Measurements from ENCODE around the gene UBXN6. TPM values are rescaled to one million over a fixed set of nuclear protein-coding genes. Genes with fewer than 3 reads are reported as not detected.

Gene UBXN6
- total RNA-seq, 1 donor from 2014 or later, result 47.9 TPM

DNA sequence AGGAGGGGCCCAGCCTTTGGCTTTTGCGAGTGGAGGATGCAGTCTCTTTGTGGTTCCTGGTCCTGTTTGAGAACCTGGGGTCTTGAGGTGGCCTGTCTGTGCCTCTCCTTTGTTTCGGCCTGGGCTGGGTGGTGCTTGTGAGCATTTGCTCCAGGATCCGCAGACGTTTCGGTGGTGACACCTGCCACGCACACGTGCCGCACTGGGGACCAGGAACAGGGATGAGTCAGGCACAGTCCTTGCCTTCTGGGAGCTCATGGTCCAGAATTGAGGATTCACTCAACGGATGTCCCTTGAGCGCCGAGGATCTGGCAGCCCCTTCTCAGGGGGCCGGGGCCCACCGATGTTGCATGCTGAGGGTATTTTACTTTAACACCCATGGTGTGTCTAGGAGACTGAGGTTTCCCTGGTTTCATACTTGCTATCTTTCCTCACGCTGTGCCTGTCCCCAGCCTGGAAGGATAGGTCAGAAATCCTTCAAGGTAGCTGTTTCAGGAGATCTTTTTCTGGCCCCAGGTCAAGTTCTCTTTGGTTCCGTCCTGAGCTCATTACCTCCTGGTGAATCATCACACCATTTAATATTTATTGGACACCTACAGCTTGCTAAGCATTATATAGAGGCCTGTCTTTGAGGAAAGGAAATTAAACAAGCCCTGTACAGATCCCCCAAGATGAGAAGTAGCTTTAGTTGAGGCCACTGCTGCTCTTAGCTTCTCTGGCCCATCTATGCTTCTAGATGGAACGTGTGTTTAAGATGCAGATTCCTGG lies 19.6 kb upstream of the UBXN6 start:
- H3K4me1 Mint-ChIP-seq (ENCODE audit: low read depth, unreplicated experiment), result peaks cover 6% of the 10 kb centered on the region
- peak overlapping the region; percentile 49 for H3K4me3 Mint-ChIP-seq (ENCODE audit: unreplicated experiment)
- peaks cover 4% of the 10 kb centered on the region for H3K9me3 Mint-ChIP-seq (ENCODE audit: unreplicated experiment)
- no peaks in the 10 kb centered on the region for H3K36me3 Mint-ChIP-seq (ENCODE audit: unreplicated experiment)
- TF ChIP-seq, protein P1, sequence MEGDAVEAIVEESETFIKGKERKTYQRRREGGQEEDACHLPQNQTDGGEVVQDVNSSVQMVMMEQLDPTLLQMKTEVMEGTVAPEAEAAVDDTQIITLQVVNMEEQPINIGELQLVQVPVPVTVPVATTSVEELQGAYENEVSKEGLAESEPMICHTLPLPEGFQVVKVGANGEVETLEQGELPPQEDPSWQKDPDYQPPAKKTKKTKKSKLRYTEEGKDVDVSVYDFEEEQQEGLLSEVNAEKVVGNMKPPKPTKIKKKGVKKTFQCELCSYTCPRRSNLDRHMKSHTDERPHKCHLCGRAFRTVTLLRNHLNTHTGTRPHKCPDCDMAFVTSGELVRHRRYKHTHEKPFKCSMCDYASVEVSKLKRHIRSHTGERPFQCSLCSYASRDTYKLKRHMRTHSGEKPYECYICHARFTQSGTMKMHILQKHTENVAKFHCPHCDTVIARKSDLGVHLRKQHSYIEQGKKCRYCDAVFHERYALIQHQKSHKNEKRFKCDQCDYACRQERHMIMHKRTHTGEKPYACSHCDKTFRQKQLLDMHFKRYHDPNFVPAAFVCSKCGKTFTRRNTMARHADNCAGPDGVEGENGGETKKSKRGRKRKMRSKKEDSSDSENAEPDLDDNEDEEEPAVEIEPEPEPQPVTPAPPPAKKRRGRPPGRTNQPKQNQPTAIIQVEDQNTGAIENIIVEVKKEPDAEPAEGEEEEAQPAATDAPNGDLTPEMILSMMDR (IDR thresholded peaks at IDR 0.05; ENCODE audit: partially characterized antibody, unreplicated experiment), result no peak
- peak overlapping the region; percentile 76 for H3K27ac Mint-ChIP-seq (ENCODE audit: unreplicated experiment)
- H3K27me3 Mint-ChIP-seq (ENCODE audit: unreplicated experiment), result peaks cover 5% of the 10 kb centered on the region
- no peak for DNase-seq

DNA sequence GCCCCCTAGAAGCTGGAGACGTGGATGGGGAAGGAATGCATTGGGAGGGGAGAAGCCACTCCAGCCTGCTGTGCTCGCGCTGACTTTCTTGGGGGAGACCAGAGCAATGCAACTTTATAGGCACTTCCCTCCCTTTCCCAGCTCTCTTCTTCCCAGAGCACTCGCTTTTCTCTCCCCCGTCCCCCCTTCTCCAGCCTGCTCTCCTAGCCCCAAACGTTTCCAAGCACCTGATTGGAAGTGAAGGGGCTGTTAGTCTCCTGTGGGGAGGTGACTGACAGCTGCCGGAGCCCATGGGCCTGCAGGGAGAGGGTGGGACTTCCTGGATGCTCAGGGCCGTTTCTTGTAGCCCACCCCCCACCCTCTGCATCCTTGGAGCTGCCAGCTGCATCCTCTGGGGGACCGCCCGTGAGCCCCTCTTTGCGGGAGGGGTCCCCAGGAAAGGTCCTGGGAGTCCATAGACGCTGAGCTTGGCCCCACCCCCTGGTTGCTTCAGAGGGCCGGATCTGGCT lies 17.0 kb upstream of the UBXN6 start:
- peak; percentile 80 for DNase-seq
- peaks cover 5% of the 10 kb centered on the region for H3K27me3 Mint-ChIP-seq (ENCODE audit: unreplicated experiment)
- no peaks in the 10 kb centered on the region for H3K36me3 Mint-ChIP-seq (ENCODE audit: unreplicated experiment)
- peaks cover 6% of the 10 kb centered on the region for H3K9me3 Mint-ChIP-seq (ENCODE audit: unreplicated experiment)
- TF ChIP-seq, protein P1 (IDR thresholded peaks at IDR 0.05; ENCODE audit: partially characterized antibody, unreplicated experiment), result no peak
- peak overlapping the region; percentile 59 for H3K27ac Mint-ChIP-seq (ENCODE audit: unreplicated experiment)
- H3K4me3 Mint-ChIP-seq (ENCODE audit: unreplicated experiment), result peak overlapping the region; percentile 94
- H3K4me1 Mint-ChIP-seq (ENCODE audit: low read depth, unreplicated experiment), result peaks cover 6% of the 10 kb centered on the region

DNA sequence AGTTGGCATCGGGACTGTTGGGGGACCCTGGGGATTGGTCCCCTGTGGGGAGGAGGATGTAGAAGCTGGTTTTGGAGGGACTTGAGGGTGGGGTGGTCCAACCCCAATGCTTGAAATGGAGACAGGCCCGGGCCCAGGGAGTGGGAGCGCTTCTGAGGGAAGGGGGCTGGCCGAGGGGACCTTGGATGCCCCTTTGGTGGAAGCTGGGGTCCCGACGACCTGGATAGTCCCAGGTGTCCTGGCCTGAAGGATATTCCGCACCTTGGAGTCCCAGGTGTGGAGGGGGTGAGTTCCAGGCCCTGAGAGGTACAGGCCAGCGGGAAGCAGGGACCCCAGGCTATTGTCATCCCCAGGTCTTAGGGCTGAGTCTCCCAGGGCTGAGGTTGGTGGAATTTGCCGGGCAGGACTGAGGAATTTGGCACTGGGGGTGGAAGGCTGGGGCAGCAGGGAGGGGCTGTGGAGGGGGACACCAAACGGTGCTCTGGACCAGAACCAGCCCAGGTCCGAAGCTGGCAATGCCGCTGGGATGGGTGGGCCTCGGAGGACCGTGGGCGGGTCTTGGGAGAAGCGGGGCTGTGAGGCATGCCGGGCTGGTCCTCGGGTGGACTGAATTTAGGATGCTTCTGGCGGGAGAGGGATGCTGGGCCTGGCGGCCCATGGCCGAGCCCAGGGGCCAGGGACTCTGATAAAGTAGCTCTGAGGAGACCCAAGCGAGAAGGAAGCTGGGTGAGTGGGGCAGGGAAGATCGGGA lies 16.3 kb upstream of the UBXN6 start:
- Mint-ChIP-seq H3K36me3 (ENCODE audit: unreplicated experiment) (no peaks in the 10 kb centered on the region), H3K27ac (ENCODE audit: unreplicated experiment) (peak overlapping the region; percentile 59), H3K27me3 (ENCODE audit: unreplicated experiment) (peaks cover 5% of the 10 kb centered on the region), H3K4me3 (ENCODE audit: unreplicated experiment) (peak overlapping the region; percentile 94), H3K9me3 (ENCODE audit: unreplicated experiment) (peaks cover 6% of the 10 kb centered on the region), H3K4me1 (ENCODE audit: low read depth, unreplicated experiment) (peaks cover 6% of the 10 kb centered on the region)
- TF ChIP-seq, protein P1 (IDR thresholded peaks at IDR 0.05; ENCODE audit: partially characterized antibody, unreplicated experiment), result no peak
- DNase-seq, result no peak

DNA sequence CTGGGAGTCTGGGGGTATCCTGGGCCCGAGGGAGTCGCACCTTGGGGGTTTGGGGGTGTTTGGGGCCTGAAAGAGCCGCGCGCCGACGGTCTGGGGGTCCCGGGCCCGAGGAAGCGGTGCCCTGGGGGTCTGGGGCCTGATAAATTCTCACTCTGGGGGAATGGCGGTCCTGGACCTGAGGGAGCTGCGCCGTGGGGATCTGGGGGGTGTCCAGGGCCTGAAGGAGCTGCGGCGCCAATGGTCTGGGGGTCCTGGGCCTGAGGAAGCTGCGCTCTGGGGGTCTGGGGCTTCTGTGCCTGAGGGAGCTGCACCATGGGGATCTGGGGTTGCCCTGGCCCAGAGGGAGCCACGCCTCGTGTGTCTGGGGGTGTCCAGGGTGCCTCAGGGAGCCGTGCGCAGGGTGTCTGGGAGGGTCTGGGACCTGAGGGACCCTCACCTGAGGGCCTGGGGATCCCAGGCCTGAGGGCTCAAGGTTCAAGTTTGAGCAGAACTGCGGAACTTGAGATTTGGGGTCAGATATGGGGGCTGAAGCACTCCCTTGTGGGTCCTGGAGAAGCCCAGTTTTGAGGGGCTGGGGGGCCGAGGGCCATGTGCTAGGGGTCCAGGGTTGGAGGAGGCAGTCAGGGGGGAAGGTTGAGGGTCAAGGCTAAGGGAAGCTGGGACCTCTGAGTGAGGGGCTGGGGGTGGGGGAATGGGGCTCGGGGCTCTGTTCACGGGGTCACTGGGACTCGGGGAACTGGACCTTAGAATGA lies 15.6 kb upstream of the UBXN6 start:
- no peak for DNase-seq
- Mint-ChIP-seq H3K27ac (ENCODE audit: unreplicated experiment) (peak overlapping the region; percentile 84), H3K4me3 (ENCODE audit: unreplicated experiment) (peak overlapping the region; percentile 94), H3K27me3 (ENCODE audit: unreplicated experiment) (peaks cover 5% of the 10 kb centered on the region), H3K36me3 (ENCODE audit: unreplicated experiment) (no peaks in the 10 kb centered on the region), H3K9me3 (ENCODE audit: unreplicated experiment) (peaks cover 7% of the 10 kb centered on the region), H3K4me1 (ENCODE audit: low read depth, unreplicated experiment) (peaks cover 6% of the 10 kb centered on the region)
- TF ChIP-seq, protein P1 (IDR thresholded peaks at IDR 0.05; ENCODE audit: partially characterized antibody, unreplicated experiment), result no peak

Measured in glutamatergic neuron (in vitro differentiated cells).